Stimulated activated CD4-positive, alpha-beta T cell treated with anti-CD3 and anti-CD28 coated beads, Interleukin-1b, Interleukin-23, amount 100 ng/mL, for 24 hours (primary cell): ENCODE data around the gene SSX7.
"Not testable (repeated sequence)": the region's sequence is repeated elsewhere in the genome, so short reads cannot be mapped to it uniquely, and the experiment has no call there.

Source experiments
- DNase-seq, 4 experiments: peaks; one replicate each; pipeline ENCODE4 v3.0.0-alpha.2; 2020; ENCODE audit warnings: low read depth in 4 of 4, low spot score in 1 of 4

The SSX7 gene

DNA sequence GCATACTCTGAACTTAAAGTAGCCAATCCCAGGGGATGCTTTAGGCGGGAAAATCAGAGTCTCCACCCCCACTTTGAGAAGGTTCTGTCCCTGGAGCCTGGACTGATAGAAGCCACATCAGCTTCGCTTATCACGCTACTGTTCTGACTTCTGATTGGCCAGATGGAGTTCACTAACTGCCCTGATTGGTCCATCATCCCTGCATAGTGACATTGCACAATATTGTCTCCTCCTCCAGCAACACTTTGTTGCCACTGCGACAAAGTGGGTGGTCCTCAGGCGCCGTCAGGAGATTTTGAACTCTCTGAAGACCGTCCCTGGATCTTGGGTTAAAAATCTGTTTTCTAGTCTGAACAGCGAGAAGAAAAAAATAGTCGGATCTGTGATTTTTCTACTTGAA, at the start of gene SSX7:
TSS of gene SSX7 (minus strand) at position 101 of the 400 bp plus-strand sequence. CDS start 1,428 bp downstream, outside the sequence.
- not testable (repeated sequence) for DNase-seq

- not testable (repeated sequence) for DNase-seq
These were observed 37.3 kb upstream of the SSX7 start for GRCh38 chrX:52692034-52692433.

- not testable (repeated sequence) for DNase-seq
These were observed 7.5 kb upstream of the SSX7 start for GRCh38 chrX:52662218-52662617.

GRCh38 chrX:52655475-52655874, 775 bp upstream of the SSX7 start:
- DNase-seq = not testable (repeated sequence)

DNA sequence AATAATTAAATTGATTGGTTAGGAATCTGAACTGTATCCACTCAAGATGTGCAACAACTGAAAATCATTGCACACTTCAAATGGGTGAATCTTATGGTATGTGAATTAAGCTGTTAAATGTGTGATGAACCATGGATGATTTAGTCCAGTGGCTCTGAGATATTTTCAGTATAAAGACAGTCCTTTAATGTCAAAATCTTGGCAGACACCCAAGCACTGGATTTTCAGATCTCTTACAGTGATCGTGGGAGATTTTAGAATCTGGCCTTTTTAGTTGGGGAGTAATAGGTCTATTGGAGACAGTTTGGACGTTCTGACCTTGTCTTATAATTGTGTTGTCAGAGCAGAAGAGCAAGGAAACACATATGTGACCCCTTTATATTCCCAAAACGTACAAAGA, 4.0 kb downstream of the SSX7 start:
- DNase-seq = not testable (repeated sequence)

- DNase-seq = not testable (repeated sequence)
These were observed 5.7 kb downstream of the SSX7 start for GRCh38 chrX:52648956-52649355.

GRCh38 chrX:52628483-52628882, 26.2 kb downstream of the SSX7 start:
- not testable (repeated sequence) for DNase-seq

DNA sequence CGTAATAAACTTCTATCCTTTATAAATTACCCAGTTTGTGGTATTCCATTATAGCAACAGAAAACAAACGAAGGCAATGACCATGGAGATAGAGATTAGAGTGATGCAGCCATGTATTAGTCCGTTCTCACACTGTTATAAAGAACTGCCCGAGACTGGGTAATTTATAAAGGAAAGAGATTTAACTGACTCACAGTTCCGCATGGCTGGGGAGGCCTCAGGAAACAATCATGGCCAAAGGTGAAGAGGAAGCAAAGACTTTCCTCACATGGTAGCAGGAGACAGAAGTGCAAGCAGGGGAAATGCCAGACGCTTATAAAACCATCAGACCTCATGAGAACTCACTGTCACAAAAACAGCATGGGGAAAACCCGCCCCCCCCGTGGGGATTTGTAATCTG, 34.0 kb downstream of the SSX7 start:
- not testable (repeated sequence) for DNase-seq

DNA sequence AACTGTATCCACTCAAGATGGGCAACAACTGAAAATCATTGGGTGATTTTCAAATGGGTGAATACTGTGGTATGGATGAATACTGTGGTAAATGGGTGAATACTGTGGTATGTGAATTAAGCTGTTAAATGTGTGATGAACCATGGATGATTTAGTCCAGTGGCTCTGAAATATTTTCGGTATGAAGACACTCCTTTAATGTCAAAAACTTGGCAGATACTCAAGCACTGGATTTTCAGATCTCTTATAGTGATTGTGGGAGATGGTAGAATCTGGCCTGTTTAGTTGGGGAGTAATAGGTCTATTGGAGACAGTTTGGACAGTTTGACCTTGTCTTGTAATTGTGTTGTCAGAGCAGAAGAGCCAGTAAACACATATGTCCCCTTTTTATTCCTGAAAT, 45.7 kb downstream of the SSX7 start:
- DNase-seq = no peak

DNA sequence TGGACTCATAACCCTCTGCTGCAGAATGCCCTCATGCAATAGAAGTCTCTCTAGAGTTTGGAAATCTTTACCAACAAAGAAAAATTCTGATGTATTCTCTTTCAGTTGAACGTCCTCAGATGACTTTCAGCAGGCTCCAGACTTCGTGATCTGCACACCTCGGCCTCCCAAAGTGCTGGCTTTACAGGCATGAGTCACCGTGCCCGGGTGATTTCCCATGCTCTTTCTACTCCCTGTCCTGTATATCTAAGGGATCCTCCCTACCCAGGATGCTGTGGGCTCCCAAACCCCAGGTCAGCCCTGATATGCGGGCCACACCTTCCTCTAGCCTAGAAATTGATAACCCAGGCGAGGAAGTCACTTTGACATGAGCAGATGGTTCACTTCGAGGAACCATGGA, 51.5 kb downstream of the SSX7 start:
- DNase-seq = not testable (repeated sequence)

- no peak for DNase-seq
These were observed 55.8 kb downstream of the SSX7 start for GRCh38 chrX:52598886-52599285.

- no peak for DNase-seq
These were observed 60.0 kb downstream of the SSX7 start for GRCh38 chrX:52594658-52595057.
